ENCODE results near the gene RGS6. TPM values are rescaled to one million over a fixed set of nuclear protein-coding genes. Genes with fewer than 3 reads are reported as not detected.

Gene RGS6
- total RNA-seq, 1 donor from 2014 or later: 2.4 TPM

GRCh38 chr14:72000907-72001306 lies 68.7 kb downstream of the RGS6 start:
- Mint-ChIP-seq H3K36me3 (ENCODE audit: low read depth) (no peaks in the 10 kb centered on the region), H3K27ac (no peak overlapping the region), H3K4me3 (no peak overlapping the region), H3K9me3 (peaks cover 16% of the 10 kb centered on the region), H3K4me1 (ENCODE audit: low read depth) (no peaks in the 10 kb centered on the region), H3K27me3 (ENCODE audit: insufficient read depth) (peaks cover 4% of the 10 kb centered on the region)
- DNase-seq (ENCODE audit: low spot score): no peak
- intact Hi-C loops (cut with micrococcal nuclease): no loop called here

- Mint-ChIP-seq H3K4me3 (no peak overlapping the region), H3K36me3 (ENCODE audit: low read depth) (no peaks in the 10 kb centered on the region), H3K9me3 (peaks cover 16% of the 10 kb centered on the region), H3K27ac (no peak overlapping the region), H3K4me1 (ENCODE audit: low read depth) (no peaks in the 10 kb centered on the region), H3K27me3 (ENCODE audit: insufficient read depth) (peaks cover 4% of the 10 kb centered on the region)
- DNase-seq (ENCODE audit: low spot score): no peak
- intact Hi-C loops (cut with micrococcal nuclease): no loop called here
These were observed 70.5 kb downstream of the RGS6 start for GRCh38 chr14:72002731-72003130.

- intact Hi-C loops (cut with micrococcal nuclease): no loop called here
- H3K27me3 Mint-ChIP-seq (ENCODE audit: insufficient read depth): peaks cover 4% of the 10 kb centered on the region
- no peak for DNase-seq (ENCODE audit: low spot score)
- H3K4me1 Mint-ChIP-seq (ENCODE audit: low read depth): no peaks in the 10 kb centered on the region
- H3K27ac Mint-ChIP-seq: no peak overlapping the region
- no peaks in the 10 kb centered on the region for H3K36me3 Mint-ChIP-seq (ENCODE audit: low read depth)
- no peaks in the 10 kb centered on the region for H3K9me3 Mint-ChIP-seq
- no peak overlapping the region for H3K4me3 Mint-ChIP-seq
These were observed 76.4 kb downstream of the RGS6 start for GRCh38 chr14:72008666-72009065.

GRCh38 chr14:72010474-72010873 lies 78.2 kb downstream of the RGS6 start:
- H3K36me3 Mint-ChIP-seq (ENCODE audit: low read depth): no peaks in the 10 kb centered on the region
- H3K9me3 Mint-ChIP-seq: no peaks in the 10 kb centered on the region
- H3K27me3 Mint-ChIP-seq (ENCODE audit: insufficient read depth): peaks cover 6% of the 10 kb centered on the region
- no peaks in the 10 kb centered on the region for H3K4me1 Mint-ChIP-seq (ENCODE audit: low read depth)
- H3K4me3 Mint-ChIP-seq: no peak overlapping the region
- no peak for DNase-seq (ENCODE audit: low spot score)
- intact Hi-C loops (cut with micrococcal nuclease): no loop called here
- H3K27ac Mint-ChIP-seq: no peak overlapping the region

GRCh38 chr14:72013721-72014345 lies 81.6 kb downstream of the RGS6 start:
- H3K4me3 Mint-ChIP-seq: no peak overlapping the region
- H3K36me3 Mint-ChIP-seq (ENCODE audit: low read depth): no peaks in the 10 kb centered on the region
- intact Hi-C loops (cut with micrococcal nuclease): no loop called here
- no peaks in the 10 kb centered on the region for H3K9me3 Mint-ChIP-seq
- no peak for DNase-seq (ENCODE audit: low spot score)
- no peak overlapping the region for H3K27ac Mint-ChIP-seq
- peaks cover 18% of the 10 kb centered on the region for H3K27me3 Mint-ChIP-seq (ENCODE audit: insufficient read depth)
- H3K4me1 Mint-ChIP-seq (ENCODE audit: low read depth): no peaks in the 10 kb centered on the region

- Mint-ChIP-seq H3K27me3 (ENCODE audit: insufficient read depth) (peaks cover 21% of the 10 kb centered on the region), H3K9me3 (no peaks in the 10 kb centered on the region), H3K36me3 (ENCODE audit: low read depth) (no peaks in the 10 kb centered on the region), H3K4me1 (ENCODE audit: low read depth) (no peaks in the 10 kb centered on the region), H3K27ac (no peak overlapping the region), H3K4me3 (no peak overlapping the region)
- no peak for DNase-seq (ENCODE audit: low spot score)
- intact Hi-C loops (cut with micrococcal nuclease): no loop called here
These were observed 82.3 kb downstream of the RGS6 start for GRCh38 chr14:72014486-72014885.

- Mint-ChIP-seq H3K27ac (no peak overlapping the region), H3K4me3 (no peak overlapping the region), H3K4me1 (ENCODE audit: low read depth) (no peaks in the 10 kb centered on the region), H3K9me3 (no peaks in the 10 kb centered on the region), H3K27me3 (ENCODE audit: insufficient read depth) (peaks cover 28% of the 10 kb centered on the region), H3K36me3 (ENCODE audit: low read depth) (no peaks in the 10 kb centered on the region)
- intact Hi-C loops (cut with micrococcal nuclease): no loop called here
- DNase-seq (ENCODE audit: low spot score): no peak
These were observed 85.1 kb downstream of the RGS6 start for GRCh38 chr14:72017290-72017689.

GRCh38 chr14:72023128-72024042 lies 91.2 kb downstream of the RGS6 start:
- no peak overlapping the region for H3K27ac Mint-ChIP-seq
- H3K4me3 Mint-ChIP-seq: peak overlapping the region; percentile 28
- H3K9me3 Mint-ChIP-seq: no peaks in the 10 kb centered on the region
- H3K27me3 Mint-ChIP-seq (ENCODE audit: insufficient read depth): peaks cover 19% of the 10 kb centered on the region
- intact Hi-C loops (cut with micrococcal nuclease): loop anchor here (1.0 to 5.0 kb wide), 5 partner anchors 26 to 397 kb away; partner anchors contain the start of gene RGS6
- DNase-seq (ENCODE audit: low spot score): no peak
- peaks cover 13% of the 10 kb centered on the region for H3K4me1 Mint-ChIP-seq (ENCODE audit: low read depth)
- H3K36me3 Mint-ChIP-seq (ENCODE audit: low read depth): no peaks in the 10 kb centered on the region

GRCh38 chr14:72024043-72024407 lies 91.8 kb downstream of the RGS6 start:
- H3K4me1 Mint-ChIP-seq (ENCODE audit: low read depth): peaks cover 13% of the 10 kb centered on the region
- intact Hi-C loops (cut with micrococcal nuclease): loop anchor here (1.0 to 5.0 kb wide), 5 partner anchors 25 to 396 kb away; partner anchors contain the start of gene RGS6
- H3K36me3 Mint-ChIP-seq (ENCODE audit: low read depth): no peaks in the 10 kb centered on the region
- peaks cover 17% of the 10 kb centered on the region for H3K27me3 Mint-ChIP-seq (ENCODE audit: insufficient read depth)
- no peaks in the 10 kb centered on the region for H3K9me3 Mint-ChIP-seq
- peak; percentile 38 for DNase-seq (ENCODE audit: low spot score)
- H3K27ac Mint-ChIP-seq: no peak overlapping the region
- H3K4me3 Mint-ChIP-seq: peak overlapping the region; percentile 28

- Mint-ChIP-seq H3K27me3 (ENCODE audit: insufficient read depth) (peaks cover 14% of the 10 kb centered on the region), H3K9me3 (no peaks in the 10 kb centered on the region), H3K4me3 (no peak overlapping the region), H3K36me3 (ENCODE audit: low read depth) (no peaks in the 10 kb centered on the region), H3K4me1 (ENCODE audit: low read depth) (peaks cover 13% of the 10 kb centered on the region), H3K27ac (no peak overlapping the region)
- intact Hi-C loops (cut with micrococcal nuclease): loop anchor here (1.0 to 5.0 kb wide), 5 partner anchors 25 to 396 kb away; partner anchors contain the start of gene RGS6
- no peak for DNase-seq (ENCODE audit: low spot score)
These were observed 92.3 kb downstream of the RGS6 start for GRCh38 chr14:72024504-72024903.

- H3K36me3 Mint-ChIP-seq (ENCODE audit: low read depth): no peaks in the 10 kb centered on the region
- DNase-seq (ENCODE audit: low spot score): no peak
- intact Hi-C loops (cut with micrococcal nuclease): no loop called here
- no peaks in the 10 kb centered on the region for H3K9me3 Mint-ChIP-seq
- H3K4me1 Mint-ChIP-seq (ENCODE audit: low read depth): peaks cover 13% of the 10 kb centered on the region
- H3K27me3 Mint-ChIP-seq (ENCODE audit: insufficient read depth): peaks cover 11% of the 10 kb centered on the region
- H3K4me3 Mint-ChIP-seq: no peak overlapping the region
- H3K27ac Mint-ChIP-seq: no peak overlapping the region
These were observed 94.3 kb downstream of the RGS6 start for GRCh38 chr14:72026536-72026935.

- peaks cover 13% of the 10 kb centered on the region for H3K4me1 Mint-ChIP-seq (ENCODE audit: low read depth)
- no peaks in the 10 kb centered on the region for H3K36me3 Mint-ChIP-seq (ENCODE audit: low read depth)
- H3K27me3 Mint-ChIP-seq (ENCODE audit: insufficient read depth): peaks cover 8% of the 10 kb centered on the region
- DNase-seq (ENCODE audit: low spot score): no peak
- H3K27ac Mint-ChIP-seq: no peak overlapping the region
- intact Hi-C loops (cut with micrococcal nuclease): no loop called here
- H3K4me3 Mint-ChIP-seq: no peak overlapping the region
- no peaks in the 10 kb centered on the region for H3K9me3 Mint-ChIP-seq
These were observed 94.8 kb downstream of the RGS6 start for GRCh38 chr14:72027061-72027460.

- H3K9me3 Mint-ChIP-seq: no peaks in the 10 kb centered on the region
- H3K27me3 Mint-ChIP-seq (ENCODE audit: insufficient read depth): peaks cover 8% of the 10 kb centered on the region
- H3K36me3 Mint-ChIP-seq (ENCODE audit: low read depth): no peaks in the 10 kb centered on the region
- intact Hi-C loops (cut with micrococcal nuclease): no loop called here
- H3K27ac Mint-ChIP-seq: no peak overlapping the region
- H3K4me3 Mint-ChIP-seq: no peak overlapping the region
- no peaks in the 10 kb centered on the region for H3K4me1 Mint-ChIP-seq (ENCODE audit: low read depth)
- no peak for DNase-seq (ENCODE audit: low spot score)
These were observed 101.1 kb downstream of the RGS6 start for GRCh38 chr14:72033365-72033764.

All from activated T-helper 1 cell treated with anti-CD3 and anti-CD28 coated beads, Interleukin-12 subunit alpha, Interleukin-12 subunit beta, Interleukin-2, Interleukin-4 antibody, amounts not matched to agents 30 ng/mL and 10 ng/mL and 1 ng/mL, durations not matched to agents 14 hours and 24 hours and 36 hours (primary cell).